GM12865 (cell line): ENCODE data around the gene PDPK1.

Experiments
- DNase-seq: peaks from one replicate; pipeline ENCODE4 v3.0.0; 2010; ENCODE audit warnings: low read depth
- H3K4me3 ChIP-seq: 2 replicates; pipeline ENCODE4 v1.5.1; 2011; ENCODE audit warnings: mild to moderate bottlenecking, low read depth, low read length, control low read depth
- TF ChIP-seq, protein P1 (sequence below): IDR thresholded peaks from 2 replicates; pipeline ENCODE4 v1.5.1; 2011; ENCODE audit warnings: low read length, control low read depth, low read depth, inconsistent platforms; ENCODE audit not compliant: insufficient read depth; ENCODE audit errors: missing control alignments

PDPK1 gene

DNA sequence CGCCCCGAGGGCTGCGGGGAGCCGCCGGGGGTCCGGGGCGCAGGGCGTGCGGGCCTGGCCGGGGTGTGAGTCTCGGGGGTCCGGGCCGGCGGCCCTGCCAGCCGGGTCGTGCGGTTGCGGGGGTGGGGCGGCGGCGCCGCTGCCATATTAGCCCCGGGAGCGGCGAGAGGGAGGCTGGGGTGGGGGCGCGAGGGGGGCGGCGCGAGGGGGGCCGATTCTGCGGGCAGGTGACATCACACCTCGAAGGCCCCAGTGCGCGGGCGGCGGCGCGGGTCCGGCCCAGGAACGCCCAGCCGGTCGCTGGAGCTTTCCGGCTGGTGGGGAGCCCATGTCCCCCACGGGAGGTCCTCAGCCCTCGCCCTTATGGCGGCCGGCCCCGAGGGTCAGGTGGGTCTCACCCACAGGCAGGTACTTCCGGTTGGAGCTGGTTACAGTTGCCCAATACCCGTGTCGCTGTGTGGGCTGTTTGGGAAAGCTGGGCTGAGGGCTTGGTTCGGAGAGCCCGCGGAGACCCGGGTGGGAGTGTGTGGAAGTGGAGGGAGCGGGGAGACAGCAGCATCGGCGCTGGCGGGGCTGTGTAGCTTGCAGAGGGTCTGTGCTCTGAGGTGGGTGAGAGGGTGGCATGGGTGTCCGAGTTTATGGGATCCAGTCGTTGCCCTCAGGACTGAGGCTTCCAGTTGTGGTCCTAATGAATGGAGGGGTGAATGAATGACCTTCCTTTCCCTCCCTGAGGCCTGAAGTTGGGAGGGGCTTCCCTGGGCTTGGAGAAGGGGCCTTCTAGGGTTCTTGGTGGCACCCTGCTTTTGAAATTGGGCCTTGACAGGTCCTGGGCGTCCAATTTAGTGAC lies 23.3 kb upstream of the PDPK1 start:
- H3K4me3 ChIP-seq = peak overlapping the region; percentile 95
- DNase-seq = peak; percentile 42

DNA sequence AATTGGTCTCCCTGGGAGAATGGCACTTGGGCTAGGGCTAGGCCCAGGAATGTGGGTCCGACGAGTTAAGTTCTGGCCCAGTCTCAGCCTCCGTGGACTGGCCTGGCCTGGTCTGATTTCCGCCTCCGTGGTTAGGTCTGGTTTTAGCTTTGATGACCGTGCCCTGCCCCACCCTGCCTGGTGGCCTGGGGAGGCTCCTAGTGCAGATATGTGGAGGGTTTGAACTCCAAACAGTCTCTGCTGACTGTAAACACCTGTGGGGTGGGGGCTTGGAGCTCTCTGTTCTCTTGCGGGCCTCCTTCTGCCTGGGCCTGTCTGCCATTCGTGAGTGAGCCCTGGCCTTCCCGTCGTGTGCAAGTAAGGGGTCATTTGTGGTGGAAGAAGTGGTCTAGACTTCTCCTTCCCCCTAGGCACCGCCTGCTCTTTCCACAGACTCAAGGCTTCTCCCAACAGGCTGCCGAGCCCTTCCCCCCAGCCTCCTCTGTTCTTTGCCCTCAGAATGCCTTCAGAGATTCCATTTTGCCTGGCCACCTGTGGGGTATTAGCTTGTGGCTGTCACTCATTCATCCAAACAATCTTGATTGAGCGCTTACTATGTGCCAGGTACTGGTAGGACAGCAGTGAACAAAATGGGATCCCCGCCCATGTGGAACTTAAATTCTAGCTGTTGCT lies 22.5 kb upstream of the PDPK1 start:
- H3K4me3 ChIP-seq = peak overlapping the region; percentile 95
- DNase-seq = no peak
- TF ChIP-seq, protein P1, sequence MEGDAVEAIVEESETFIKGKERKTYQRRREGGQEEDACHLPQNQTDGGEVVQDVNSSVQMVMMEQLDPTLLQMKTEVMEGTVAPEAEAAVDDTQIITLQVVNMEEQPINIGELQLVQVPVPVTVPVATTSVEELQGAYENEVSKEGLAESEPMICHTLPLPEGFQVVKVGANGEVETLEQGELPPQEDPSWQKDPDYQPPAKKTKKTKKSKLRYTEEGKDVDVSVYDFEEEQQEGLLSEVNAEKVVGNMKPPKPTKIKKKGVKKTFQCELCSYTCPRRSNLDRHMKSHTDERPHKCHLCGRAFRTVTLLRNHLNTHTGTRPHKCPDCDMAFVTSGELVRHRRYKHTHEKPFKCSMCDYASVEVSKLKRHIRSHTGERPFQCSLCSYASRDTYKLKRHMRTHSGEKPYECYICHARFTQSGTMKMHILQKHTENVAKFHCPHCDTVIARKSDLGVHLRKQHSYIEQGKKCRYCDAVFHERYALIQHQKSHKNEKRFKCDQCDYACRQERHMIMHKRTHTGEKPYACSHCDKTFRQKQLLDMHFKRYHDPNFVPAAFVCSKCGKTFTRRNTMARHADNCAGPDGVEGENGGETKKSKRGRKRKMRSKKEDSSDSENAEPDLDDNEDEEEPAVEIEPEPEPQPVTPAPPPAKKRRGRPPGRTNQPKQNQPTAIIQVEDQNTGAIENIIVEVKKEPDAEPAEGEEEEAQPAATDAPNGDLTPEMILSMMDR = no peak

More for the DNA sequence above, 23.3 kb upstream of the PDPK1 start:
- TF ChIP-seq, protein P1 = no peak

DNA sequence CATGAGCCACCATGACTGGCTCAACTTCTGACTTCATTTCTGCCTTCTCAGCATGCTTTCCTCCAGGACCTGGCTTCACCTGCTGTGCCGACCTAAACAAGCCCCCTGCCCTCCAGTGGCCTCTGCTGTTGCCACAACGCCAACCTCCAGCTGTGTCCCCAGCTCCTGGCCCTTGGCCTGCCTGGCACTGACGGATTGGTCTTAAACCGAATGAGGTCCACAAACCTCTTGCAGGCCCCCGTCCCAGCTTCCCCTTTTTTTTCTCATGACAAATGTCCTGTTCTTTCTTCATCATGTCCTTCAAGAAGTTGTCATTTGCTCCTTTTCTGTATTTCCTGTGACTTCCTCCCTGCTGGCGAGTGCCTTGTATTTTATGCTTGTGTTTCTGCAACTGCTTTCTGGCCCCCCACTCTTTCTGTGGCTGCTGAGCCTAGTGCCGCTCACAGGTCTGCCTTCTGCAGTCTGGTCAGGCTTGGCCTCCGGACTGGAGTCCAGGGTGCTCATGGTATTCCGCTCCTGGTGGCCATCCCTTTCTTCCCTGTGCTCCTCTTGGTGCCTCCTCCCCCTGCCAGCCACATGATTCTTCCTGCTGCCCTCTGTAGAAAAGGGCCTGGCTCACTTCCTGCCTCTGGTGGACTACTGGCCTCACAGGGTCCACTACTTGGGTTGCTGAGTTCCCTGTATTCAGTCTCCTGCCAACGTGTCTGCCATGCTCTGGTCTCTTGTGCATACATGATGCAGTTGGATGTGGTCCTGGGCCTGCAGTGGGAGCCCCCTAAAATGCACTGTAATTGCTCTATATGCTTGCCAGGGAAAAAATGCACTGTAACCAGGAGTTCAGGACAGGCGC lies 21.2 kb upstream of the PDPK1 start:
- TF ChIP-seq, protein P1 = no peak
- no peak for DNase-seq
- no peak overlapping the region for H3K4me3 ChIP-seq

DNA sequence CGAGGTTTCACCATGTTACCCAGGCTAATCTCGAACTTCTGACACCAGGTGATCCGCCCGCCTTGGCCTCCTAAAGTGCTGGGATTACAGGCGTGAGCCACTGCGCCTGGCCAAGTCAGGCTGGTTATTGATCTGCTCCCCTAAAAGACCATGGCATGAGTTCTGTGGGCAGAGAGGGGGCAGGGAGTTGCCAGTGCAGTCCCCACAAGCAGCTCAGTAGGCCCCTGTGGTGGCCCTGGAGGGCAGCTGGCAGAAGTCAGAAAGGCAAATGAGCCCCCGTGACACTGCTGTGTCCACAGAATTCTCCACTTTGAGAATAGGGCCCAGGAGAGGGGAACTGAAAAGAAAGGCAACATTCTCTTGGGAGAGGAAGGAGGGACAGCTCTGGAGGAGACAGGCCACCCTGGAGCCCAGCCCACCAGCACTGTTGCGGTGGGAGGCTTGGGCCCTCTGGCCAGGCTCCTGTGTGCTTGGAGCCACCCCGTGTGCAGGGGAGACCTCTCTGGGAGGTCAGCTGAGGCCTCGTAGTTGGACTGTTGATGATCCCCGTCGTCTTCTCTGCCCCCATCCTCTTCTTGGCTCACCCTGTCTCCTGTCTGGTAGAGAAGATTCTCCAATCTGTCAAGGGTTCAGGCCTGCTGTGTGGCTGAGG lies 19.7 kb upstream of the PDPK1 start:
- TF ChIP-seq, protein P1 = no peak
- H3K4me3 ChIP-seq = no peak overlapping the region
- no peak for DNase-seq

DNA sequence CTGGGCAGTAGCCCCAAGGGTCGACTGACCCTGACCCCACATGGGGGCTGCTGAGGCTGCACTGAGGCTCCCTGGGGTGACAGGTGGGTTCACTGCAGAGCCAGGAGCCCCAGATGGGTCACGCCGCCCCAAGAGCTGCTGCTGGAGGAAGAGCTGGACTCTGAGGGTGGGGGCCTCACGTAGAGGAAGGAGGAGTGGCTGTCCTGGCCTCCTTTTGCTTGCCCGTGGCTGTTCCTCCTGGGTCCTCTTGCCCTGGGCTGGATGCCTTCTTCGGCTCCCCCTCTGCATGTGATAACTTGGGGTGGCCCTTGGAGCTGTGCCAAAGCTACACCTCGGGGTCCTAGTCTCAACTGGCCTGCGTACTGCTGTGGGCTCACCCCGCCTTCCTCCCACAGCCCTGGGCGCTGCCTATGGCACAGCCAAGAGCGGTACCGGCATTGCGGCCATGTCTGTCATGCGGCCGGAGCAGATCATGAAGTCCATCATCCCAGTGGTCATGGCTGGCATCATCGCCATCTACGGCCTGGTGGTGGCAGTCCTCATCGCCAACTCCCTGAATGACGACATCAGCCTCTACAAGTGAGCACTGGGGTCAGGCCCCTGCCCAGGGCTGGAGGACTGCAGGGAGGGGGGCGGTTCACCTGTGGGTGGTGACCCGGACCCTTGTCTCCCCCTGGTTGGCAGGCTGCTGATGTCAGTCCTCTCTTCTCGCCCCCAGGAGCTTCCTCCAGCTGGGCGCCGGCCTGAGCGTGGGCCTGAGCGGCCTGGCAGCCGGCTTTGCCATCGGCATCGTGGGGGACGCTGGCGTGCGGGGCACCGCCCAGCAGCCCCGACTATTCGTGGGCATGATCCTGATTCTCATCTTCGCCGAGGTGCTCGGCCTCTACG lies 18.8 kb upstream of the PDPK1 start:
- TF ChIP-seq, protein P1 = no peak
- H3K4me3 ChIP-seq = no peak overlapping the region
- DNase-seq = no peak
